Activated T-helper 1 cell treated with anti-CD3 and anti-CD28 coated beads, Interleukin-12 subunit alpha, Interleukin-12 subunit beta, Interleukin-2, Interleukin-4 antibody, amounts not matched to agents 30 ng/mL and 10 ng/mL and 1 ng/mL, durations not matched to agents 14 hours and 24 hours and 36 hours (primary cell): ENCODE results near the gene AKAP8. TPM values are rescaled to one million over a fixed set of nuclear protein-coding genes. Genes with fewer than 3 reads are reported as not detected.

ENCODE experiments used
- DNase-seq: peaks from one replicate; pipeline ENCODE4 v3.0.0; 2021; ENCODE audit warnings: low spot score
- H3K27ac Mint-ChIP-seq: one replicate; pipeline ENCODE4 v1.8.0; 2021; ENCODE audit warnings: mild to moderate bottlenecking, mixed read lengths
- H3K27me3 Mint-ChIP-seq: one replicate; pipeline ENCODE4 v1.8.0; 2022; ENCODE audit warnings: mild to moderate bottlenecking, moderate library complexity, mixed read lengths; ENCODE audit not compliant: insufficient read depth
- H3K36me3 Mint-ChIP-seq: one replicate; pipeline ENCODE4 v1.8.0; 2021; ENCODE audit warnings: low read depth, mixed read lengths
- H3K4me1 Mint-ChIP-seq: one replicate; pipeline ENCODE4 v1.8.0; 2021; ENCODE audit warnings: low read depth, mixed read lengths
- H3K4me3 Mint-ChIP-seq: one replicate; pipeline ENCODE4 v1.8.0; 2021; ENCODE audit warnings: mild to moderate bottlenecking, moderate library complexity, mixed read lengths
- H3K9me3 Mint-ChIP-seq: one replicate; pipeline ENCODE4 v1.8.0; 2021; ENCODE audit warnings: mixed read lengths
- intact Hi-C: fragments of 100-400 bp; cut with micrococcal nuclease; formaldehyde crosslinking; loops from one replicate; pipeline ENCODE4 v1.15.1; 2024
- total RNA-seq: library from RNA; stranded (reverse); gene quantifications from 2 replicates; pipeline ENCODE4 v1.2.3, GENCODE V29; 2022

AKAP8 gene
- total RNA-seq, 1 donor from 2014 or later, result 52.7 TPM

GRCh38 chr19:15332311-15332996 is 47.1 kb downstream of the AKAP8 start, which contains the start of gene BRD4:
TSS of gene BRD4 (minus strand) at chr19:15332539. CDS start at chr19:15273099, 59,440 bp downstream.
- Mint-ChIP-seq H3K4me1 (peaks cover 35% of the 10 kb centered on the region), H3K36me3 (peaks cover 8% of the 10 kb centered on the region), H3K27ac (peak within 1 kb of the TSS; percentile 98), H3K9me3 (no peaks in the 10 kb centered on the region), H3K4me3 (peak within 1 kb of the TSS; percentile 98), H3K27me3 (no peaks in the 10 kb centered on the region)
- DNase-seq, result peak; percentile 78
- intact Hi-C loops, result no loop called here

- Mint-ChIP-seq H3K27me3 (no peaks in the 10 kb centered on the region), H3K9me3 (no peaks in the 10 kb centered on the region), H3K36me3 (peaks cover 11% of the 10 kb centered on the region), H3K4me3 (peak overlapping the region; percentile 98), H3K27ac (peak overlapping the region; percentile 98), H3K4me1 (peaks cover 43% of the 10 kb centered on the region)
- peak; percentile 60 for DNase-seq
- intact Hi-C loops, result loop anchor here (1.0 to 2.0 kb wide), 4 partner anchors 31 to 225 kb away; partner anchors contain the start of gene AKAP8
These were observed 47.9 kb downstream of the AKAP8 start for GRCh38 chr19:15331419-15332310.

GRCh38 chr19:15330801-15331418 is 48.7 kb downstream of the AKAP8 start:
- peaks cover 10% of the 10 kb centered on the region for H3K36me3 Mint-ChIP-seq
- peak overlapping the region; percentile 98 for H3K4me3 Mint-ChIP-seq
- H3K4me1 Mint-ChIP-seq, result peaks cover 47% of the 10 kb centered on the region
- intact Hi-C loops, result loop anchor here (1.0 to 2.0 kb wide), 4 partner anchors 30 to 225 kb away; partner anchors contain the start of gene AKAP8
- DNase-seq, result no peak
- peak overlapping the region; percentile 98 for H3K27ac Mint-ChIP-seq
- H3K27me3 Mint-ChIP-seq, result no peaks in the 10 kb centered on the region
- no peaks in the 10 kb centered on the region for H3K9me3 Mint-ChIP-seq

GRCh38 chr19:15328312-15328711 is 51.3 kb downstream of the AKAP8 start:
- no peaks in the 10 kb centered on the region for H3K27me3 Mint-ChIP-seq
- no peaks in the 10 kb centered on the region for H3K9me3 Mint-ChIP-seq
- H3K4me3 Mint-ChIP-seq, result no peak overlapping the region
- peaks cover 11% of the 10 kb centered on the region for H3K36me3 Mint-ChIP-seq
- no peak overlapping the region for H3K27ac Mint-ChIP-seq
- H3K4me1 Mint-ChIP-seq, result peaks cover 65% of the 10 kb centered on the region
- DNase-seq, result no peak
- intact Hi-C loops, result no loop called here

- Mint-ChIP-seq H3K27me3 (no peaks in the 10 kb centered on the region), H3K9me3 (no peaks in the 10 kb centered on the region), H3K4me3 (no peak overlapping the region), H3K36me3 (peaks cover 14% of the 10 kb centered on the region), H3K27ac (peak overlapping the region; percentile 72), H3K4me1 (peaks cover 77% of the 10 kb centered on the region)
- DNase-seq, result no peak
- intact Hi-C loops, result no loop called here
These were observed 54.6 kb downstream of the AKAP8 start for GRCh38 chr19:15324791-15325519.

- peaks cover 77% of the 10 kb centered on the region for H3K4me1 Mint-ChIP-seq
- H3K4me3 Mint-ChIP-seq, result no peak overlapping the region
These were observed 55.9 kb downstream of the AKAP8 start for GRCh38 chr19:15323496-15324235.

GRCh38 chr19:15321739-15322138 is 57.8 kb downstream of the AKAP8 start:
- Mint-ChIP-seq H3K36me3 (peaks cover 9% of the 10 kb centered on the region), H3K27me3 (no peaks in the 10 kb centered on the region), H3K4me3 (no peak overlapping the region), H3K27ac (peak overlapping the region; percentile 19), H3K9me3 (no peaks in the 10 kb centered on the region), H3K4me1 (peaks cover 84% of the 10 kb centered on the region)
- DNase-seq, result no peak
- intact Hi-C loops, result no loop called here

More at GRCh38 chr19:15323496-15324235, 55.9 kb downstream of the AKAP8 start:
- Mint-ChIP-seq H3K36me3 (peaks cover 11% of the 10 kb centered on the region), H3K9me3 (no peaks in the 10 kb centered on the region), H3K27ac (peak overlapping the region; percentile 72), H3K27me3 (no peaks in the 10 kb centered on the region)
- DNase-seq, result no peak
- intact Hi-C loops, result no loop called here

GRCh38 chr19:15320116-15320515 is 59.5 kb downstream of the AKAP8 start:
- Mint-ChIP-seq H3K27me3 (no peaks in the 10 kb centered on the region), H3K27ac (no peak overlapping the region), H3K36me3 (peaks cover 6% of the 10 kb centered on the region), H3K4me3 (no peak overlapping the region), H3K4me1 (peaks cover 85% of the 10 kb centered on the region), H3K9me3 (no peaks in the 10 kb centered on the region)
- intact Hi-C loops, result no loop called here
- DNase-seq, result no peak

- intact Hi-C loops, result no loop called here
- Mint-ChIP-seq H3K27ac (peak overlapping the region; percentile 53), H3K4me3 (peak overlapping the region; percentile 28)
These were observed 61.3 kb downstream of the AKAP8 start for GRCh38 chr19:15318241-15318691.

GRCh38 chr19:15317392-15318071 is 62.1 kb downstream of the AKAP8 start:
- H3K27me3 Mint-ChIP-seq, result no peaks in the 10 kb centered on the region
- H3K4me1 Mint-ChIP-seq, result peaks cover 78% of the 10 kb centered on the region
- no peak for DNase-seq
- H3K9me3 Mint-ChIP-seq, result no peaks in the 10 kb centered on the region
- peak overlapping the region; percentile 53 for H3K27ac Mint-ChIP-seq
- peak overlapping the region; percentile 34 for H3K4me3 Mint-ChIP-seq
- peaks cover 5% of the 10 kb centered on the region for H3K36me3 Mint-ChIP-seq
- intact Hi-C loops, result loop anchor here (2.0 kb wide), 1 partner anchor 17 kb away; no protein-coding TSS in a partner anchor

More at GRCh38 chr19:15318241-15318691, 61.3 kb downstream of the AKAP8 start:
- Mint-ChIP-seq H3K9me3 (no peaks in the 10 kb centered on the region), H3K4me1 (peaks cover 82% of the 10 kb centered on the region), H3K27me3 (no peaks in the 10 kb centered on the region), H3K36me3 (peaks cover 7% of the 10 kb centered on the region)
- DNase-seq, result no peak

GRCh38 chr19:15316498-15316897 is 63.1 kb downstream of the AKAP8 start:
- intact Hi-C loops, result loop anchor here (2.0 kb wide), 1 partner anchor 16 kb away; no protein-coding TSS in a partner anchor
- Mint-ChIP-seq H3K4me1 (peaks cover 78% of the 10 kb centered on the region), H3K36me3 (peaks cover 5% of the 10 kb centered on the region), H3K9me3 (no peaks in the 10 kb centered on the region), H3K27ac (peak overlapping the region; percentile 56), H3K27me3 (no peaks in the 10 kb centered on the region), H3K4me3 (peak overlapping the region; percentile 31)
- no peak for DNase-seq
